MM.1S (cell line): ENCODE results near the gene IFI27L2.

Experiments
- DNase-seq: peaks from one replicate; pipeline ENCODE4 v3.0.0-alpha.2; 2015
- H2AFZ ChIP-seq: fragments of 300-600 bp; sonication (generic); 2 replicates; pipeline ENCODE4 v1.6.0; 2016; ENCODE audit warnings: antibody characterized with exemption, low read length
- H3F3A ChIP-seq: fragments of 300-600 bp; sonication (generic); 2 replicates; pipeline ENCODE4 v1.6.1; 2016; ENCODE audit warnings: mild to moderate bottlenecking, antibody characterized with exemption, low read length, moderate library complexity, mixed read lengths; ENCODE audit not compliant: insufficient read depth
- H3K27ac ChIP-seq: fragments of 300-600 bp; sonication (generic); 2 replicates; pipeline ENCODE4 v1.5.1; 2016; ENCODE audit warnings: mild to moderate bottlenecking, low read length
- H3K27me3 ChIP-seq: fragments of 300-600 bp; sonication (generic); replicated peaks from 2 replicates; pipeline ENCODE4 v1.6.0; 2016; ENCODE audit warnings: low read length; ENCODE audit not compliant: insufficient read depth
- H3K36me3 ChIP-seq: fragments of 300-600 bp; sonication (generic); replicated peaks from 2 replicates; pipeline ENCODE4 v1.6.1; 2016; ENCODE audit warnings: mild to moderate bottlenecking, low read length, mixed read lengths; ENCODE audit not compliant: insufficient read depth
- H3K4me1 ChIP-seq: fragments of 300-600 bp; sonication (generic); 2 replicates; pipeline ENCODE4 v1.6.1; 2016; ENCODE audit warnings: low read length, mixed read lengths
- H3K4me2 ChIP-seq: fragments of 300-600 bp; sonication (generic); 2 replicates; pipeline ENCODE4 v1.6.0; 2016; ENCODE audit warnings: low read depth, low read length
- H3K4me3 ChIP-seq: fragments of 300-600 bp; sonication (generic); 2 replicates; pipeline ENCODE4 v1.5.1; 2016; ENCODE audit warnings: low read length, mixed read lengths
- H3K79me2 ChIP-seq: fragments of 300-600 bp; sonication (generic); 2 replicates; pipeline ENCODE4 v1.6.1; 2016; ENCODE audit warnings: mixed run types, low read length, mixed read lengths
- H3K9ac ChIP-seq: fragments of 300-600 bp; sonication (generic); 2 replicates; pipeline ENCODE4 v1.6.1; 2016; ENCODE audit warnings: low read length, mixed read lengths
- H3K9me2 ChIP-seq: fragments of 300-600 bp; sonication (generic); replicated peaks from 2 replicates; pipeline ENCODE4 v1.6.1; 2016; ENCODE audit warnings: mild to moderate bottlenecking, low read length, mixed read lengths; ENCODE audit not compliant: insufficient read depth
- H3K9me3 ChIP-seq: fragments of 300-600 bp; sonication (generic); replicated peaks from 2 replicates; pipeline ENCODE4 v1.6.1; 2016; ENCODE audit warnings: mild to moderate bottlenecking, low read length, mixed read lengths; ENCODE audit not compliant: insufficient read depth
- H4K20me1 ChIP-seq: fragments of 300-600 bp; sonication (generic); 2 replicates; pipeline ENCODE4 v1.6.1; 2016; ENCODE audit warnings: mild to moderate bottlenecking, low read length, moderate library complexity, mixed read lengths; ENCODE audit not compliant: insufficient read depth
- EZH2 ChIP-seq: fragments of 300-600 bp; sonication (generic); optimal IDR thresholded peaks from 2 replicates; pipeline ENCODE3; 2017; ENCODE audit warnings: low read depth, mild to moderate bottlenecking, antibody characterized with exemption, low read length, mixed read lengths
- EZH2phosphoT487 ChIP-seq: fragments of 300-600 bp; sonication (generic); IDR thresholded peaks from 2 replicates; pipeline ENCODE4 v1.6.1; 2018; ENCODE audit warnings: antibody characterized with exemption, low read length
- TF ChIP-seq, protein P1 (sequence below): fragments of 300-600 bp; sonication (generic); IDR thresholded peaks from 2 replicates; pipeline ENCODE4 v1.5.1; 2016; ENCODE audit warnings: antibody characterized with exemption, low read length, mixed read lengths

The IFI27L2 gene

DNA sequence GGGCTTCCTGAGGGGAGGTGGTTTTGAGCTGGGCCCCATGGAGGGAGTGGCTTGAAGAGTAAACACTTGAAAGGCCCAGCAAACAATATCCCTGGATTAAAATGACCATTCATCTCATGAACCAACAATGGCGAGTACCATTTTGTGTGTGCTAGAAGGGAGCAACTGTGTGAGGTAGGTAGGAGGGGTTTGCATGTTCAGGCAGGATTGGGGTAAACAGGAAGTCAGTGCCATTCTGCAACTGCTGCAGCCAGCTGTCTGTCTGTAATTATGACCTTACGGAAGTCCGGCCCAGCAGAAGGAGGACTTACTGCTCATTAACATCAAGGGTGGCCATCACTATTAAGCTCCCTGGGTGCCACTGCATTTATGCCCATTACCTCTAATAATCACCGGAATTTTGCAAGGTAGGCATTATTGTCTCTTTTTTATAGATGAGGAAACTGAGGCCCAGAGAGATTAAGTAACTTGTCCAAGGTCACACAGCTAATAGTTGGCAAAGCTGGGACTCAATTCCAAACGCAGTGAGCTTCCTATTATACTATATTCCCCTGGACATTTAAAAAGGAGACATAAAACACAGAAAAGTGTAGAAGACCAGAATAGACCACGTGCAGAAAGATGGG, 16.6 kb upstream of the IFI27L2 start:
- Histone ChIP-seq H3K27ac (no peak overlapping the region), H3K9me3 (no peaks in the 10 kb centered on the region), H3K4me2 (no peak overlapping the region), H3K4me3 (no peak overlapping the region), H3K9me2 (no peaks in the 10 kb centered on the region), H2AFZ (no peak overlapping the region), H3K36me3 (no peaks in the 10 kb centered on the region), H3K27me3 (no peaks in the 10 kb centered on the region), H3K4me1 (no peaks in the 10 kb centered on the region), H3K79me2 (no peaks in the 10 kb centered on the region), H4K20me1 (no peaks in the 10 kb centered on the region), H3K9ac (no peak overlapping the region), H3F3A (no peaks in the 10 kb centered on the region)
- no peak for DNase-seq
- TF ChIP-seq, protein P1, sequence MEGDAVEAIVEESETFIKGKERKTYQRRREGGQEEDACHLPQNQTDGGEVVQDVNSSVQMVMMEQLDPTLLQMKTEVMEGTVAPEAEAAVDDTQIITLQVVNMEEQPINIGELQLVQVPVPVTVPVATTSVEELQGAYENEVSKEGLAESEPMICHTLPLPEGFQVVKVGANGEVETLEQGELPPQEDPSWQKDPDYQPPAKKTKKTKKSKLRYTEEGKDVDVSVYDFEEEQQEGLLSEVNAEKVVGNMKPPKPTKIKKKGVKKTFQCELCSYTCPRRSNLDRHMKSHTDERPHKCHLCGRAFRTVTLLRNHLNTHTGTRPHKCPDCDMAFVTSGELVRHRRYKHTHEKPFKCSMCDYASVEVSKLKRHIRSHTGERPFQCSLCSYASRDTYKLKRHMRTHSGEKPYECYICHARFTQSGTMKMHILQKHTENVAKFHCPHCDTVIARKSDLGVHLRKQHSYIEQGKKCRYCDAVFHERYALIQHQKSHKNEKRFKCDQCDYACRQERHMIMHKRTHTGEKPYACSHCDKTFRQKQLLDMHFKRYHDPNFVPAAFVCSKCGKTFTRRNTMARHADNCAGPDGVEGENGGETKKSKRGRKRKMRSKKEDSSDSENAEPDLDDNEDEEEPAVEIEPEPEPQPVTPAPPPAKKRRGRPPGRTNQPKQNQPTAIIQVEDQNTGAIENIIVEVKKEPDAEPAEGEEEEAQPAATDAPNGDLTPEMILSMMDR: no peak
- TF ChIP-seq EZH2phosphoT487 (no peak), EZH2 (no peak)

DNA sequence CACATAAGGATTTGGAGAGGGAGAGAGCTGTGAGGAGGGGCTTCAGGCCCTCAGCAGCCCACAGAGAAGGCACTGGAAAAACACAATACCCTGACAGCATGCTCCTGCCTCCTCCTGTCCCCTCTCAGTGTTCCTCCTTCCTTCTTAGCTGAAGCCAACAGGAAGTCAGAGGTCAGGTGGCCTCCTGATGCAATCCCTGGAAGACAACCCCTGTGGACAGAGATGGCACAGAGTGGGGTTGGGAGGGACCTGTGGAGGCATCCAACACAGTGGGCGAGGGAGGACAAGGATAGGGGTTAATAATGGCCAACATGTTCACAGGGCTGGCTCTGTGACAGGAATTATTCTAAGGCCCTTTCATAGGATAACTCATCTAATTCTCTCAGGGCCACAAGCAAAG, 15.4 kb upstream of the IFI27L2 start:
- TF ChIP-seq EZH2: no peak
- TF ChIP-seq, protein P1: no peak
- no peak for TF ChIP-seq EZH2phosphoT487
- Histone ChIP-seq H3K27me3 (no peaks in the 10 kb centered on the region), H3K27ac (no peak overlapping the region), H3K79me2 (no peaks in the 10 kb centered on the region), H3K9me3 (no peaks in the 10 kb centered on the region), H2AFZ (no peak overlapping the region), H3K9ac (no peak overlapping the region), H3K4me3 (no peak overlapping the region), H3K9me2 (no peaks in the 10 kb centered on the region), H3K4me1 (no peaks in the 10 kb centered on the region), H3K4me2 (no peak overlapping the region), H3K36me3 (no peaks in the 10 kb centered on the region), H4K20me1 (no peaks in the 10 kb centered on the region), H3F3A (no peaks in the 10 kb centered on the region)
- DNase-seq: no peak

DNA sequence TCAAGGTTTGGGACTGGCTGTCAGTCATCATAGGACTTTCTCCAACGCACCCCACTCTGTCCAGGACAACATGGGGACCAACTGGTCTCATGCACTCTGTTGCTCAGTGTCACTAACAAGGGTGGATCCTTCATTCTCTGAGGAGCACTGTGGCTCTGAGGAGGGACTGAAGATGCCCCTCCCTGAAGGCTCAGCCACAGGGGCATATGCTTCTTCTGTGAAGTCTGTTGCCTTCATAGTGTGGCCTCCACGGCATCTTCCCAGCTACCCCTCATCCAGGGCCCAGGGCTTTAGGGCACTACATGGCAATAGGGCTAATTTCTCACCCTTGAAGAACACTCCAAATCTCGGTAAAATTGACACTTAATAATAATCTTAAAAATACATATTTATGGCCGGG, 14.3 kb upstream of the IFI27L2 start:
- Histone ChIP-seq H3K9me2 (no peaks in the 10 kb centered on the region), H3K4me2 (no peak overlapping the region), H3K27ac (no peak overlapping the region), H3K79me2 (no peaks in the 10 kb centered on the region), H2AFZ (no peak overlapping the region), H3K36me3 (no peaks in the 10 kb centered on the region), H3K4me3 (no peak overlapping the region), H3K9ac (no peak overlapping the region), H4K20me1 (no peaks in the 10 kb centered on the region), H3K9me3 (no peaks in the 10 kb centered on the region), H3K27me3 (no peaks in the 10 kb centered on the region), H3K4me1 (no peaks in the 10 kb centered on the region), H3F3A (no peaks in the 10 kb centered on the region)
- no peak for DNase-seq
- no peak for TF ChIP-seq EZH2
- TF ChIP-seq EZH2phosphoT487: no peak
- TF ChIP-seq, protein P1: no peak
